Osteoblast (primary cell): ENCODE data around the gene ZBTB7C. TPM values are rescaled to one million over a fixed set of nuclear protein-coding genes. Genes with fewer than 3 reads are reported as not detected.

ENCODE experiments used
- DNase-seq: peaks from one replicate; pipeline ENCODE4 v3.0.0; 2011; ENCODE audit warnings: low spot score, mixed read lengths; ENCODE audit not compliant: insufficient read length; ENCODE audit errors: missing footprints
- H2AFZ ChIP-seq: 2 replicates; pipeline ENCODE4 v1.6.0; 2011; ENCODE audit warnings: mild to moderate bottlenecking, low read length
- H3K27ac ChIP-seq: 2 replicates; pipeline ENCODE4 v1.5.1; 2011; ENCODE audit warnings: mild to moderate bottlenecking, low read depth, low read length, moderate library complexity
- H3K27me3 ChIP-seq: 2 replicates; pipeline ENCODE4 v1.6.0; 2012; ENCODE audit warnings: mild to moderate bottlenecking, control low read depth, inconsistent platforms, low read length, moderate library complexity; ENCODE audit not compliant: insufficient read depth
- H3K36me3 ChIP-seq: 2 replicates; pipeline ENCODE4 v1.5.1; 2011; ENCODE audit warnings: mild to moderate bottlenecking, low read length, control low read depth, moderate library complexity; ENCODE audit not compliant: insufficient read depth
- H3K4me1 ChIP-seq: 2 replicates; pipeline ENCODE4 v1.5.1; 2011; ENCODE audit warnings: mild to moderate bottlenecking, low read length, control low read depth, moderate library complexity; ENCODE audit not compliant: insufficient read depth
- H3K4me2 ChIP-seq: 2 replicates; pipeline ENCODE4 v1.6.0; 2011; ENCODE audit warnings: mild to moderate bottlenecking, low read length; ENCODE audit not compliant: insufficient read depth
- H3K4me3 ChIP-seq: fragments of 200-600 bp; sonication (generic); 3 replicates; pipeline ENCODE4 v1.5.1; 2012; ENCODE audit warnings: mild to moderate bottlenecking, low read length, inconsistent platforms; ENCODE audit not compliant: insufficient read depth
- H3K79me2 ChIP-seq: 2 replicates; pipeline ENCODE4 v1.6.0; 2012; ENCODE audit warnings: mild to moderate bottlenecking, low read length, control low read depth, inconsistent platforms; ENCODE audit not compliant: insufficient read depth
- H3K9me3 ChIP-seq: 2 replicates; pipeline ENCODE4 v1.5.1; 2011; ENCODE audit warnings: low read depth, low read length, control low read depth
- H4K20me1 ChIP-seq: 2 replicates; pipeline ENCODE4 v1.6.0; 2012; ENCODE audit warnings: mild to moderate bottlenecking, low read length, control low read depth; ENCODE audit not compliant: insufficient read depth
- CTCF ChIP-seq: IDR thresholded peaks from 2 replicates; pipeline ENCODE4 v1.5.1; 2011; ENCODE audit warnings: mild to moderate bottlenecking, low read depth, low read length, moderate library complexity; ENCODE audit errors: extremely low read depth
- total RNA-seq: library from RNA; depleted of rRNA; stranded (reverse); fragments of >200 nt; gene quantifications from 2 replicates; pipeline ENCODE4 v1.2.3, GENCODE V29; 2012

Gene ZBTB7C
- total RNA-seq, 1 donor: 0.36 TPM

- DNase-seq: no peak
- Histone ChIP-seq H3K4me2 (no peak overlapping the region), H2AFZ (no peak overlapping the region), H3K27me3 (peaks cover 6% of the 10 kb centered on the region), H3K4me3 (no peak overlapping the region), H3K79me2 (no peaks in the 10 kb centered on the region), H3K27ac (no peak overlapping the region), H4K20me1 (no peaks in the 10 kb centered on the region), H3K9me3 (no peaks in the 10 kb centered on the region), H3K36me3 (no peaks in the 10 kb centered on the region), H3K4me1 (no peaks in the 10 kb centered on the region)
- no peak for TF ChIP-seq CTCF
These were observed 298.4 kb downstream of the ZBTB7C start for GRCh38 chr18:48110797-48111196.

GRCh38 chr18:48109961-48110493, 299.2 kb downstream of the ZBTB7C start:
- no peaks in the 10 kb centered on the region for H3K4me1 ChIP-seq
- DNase-seq: no peak
- no peaks in the 10 kb centered on the region for H4K20me1 ChIP-seq
- H2AFZ ChIP-seq: no peak overlapping the region
- H3K27ac ChIP-seq: no peak overlapping the region
- H3K4me2 ChIP-seq: no peak overlapping the region
- no peak overlapping the region for H3K4me3 ChIP-seq
- no peaks in the 10 kb centered on the region for H3K79me2 ChIP-seq
- H3K36me3 ChIP-seq: no peaks in the 10 kb centered on the region
- peaks cover 12% of the 10 kb centered on the region for H3K27me3 ChIP-seq
- H3K9me3 ChIP-seq: no peaks in the 10 kb centered on the region
- no peak for TF ChIP-seq CTCF

DNA sequence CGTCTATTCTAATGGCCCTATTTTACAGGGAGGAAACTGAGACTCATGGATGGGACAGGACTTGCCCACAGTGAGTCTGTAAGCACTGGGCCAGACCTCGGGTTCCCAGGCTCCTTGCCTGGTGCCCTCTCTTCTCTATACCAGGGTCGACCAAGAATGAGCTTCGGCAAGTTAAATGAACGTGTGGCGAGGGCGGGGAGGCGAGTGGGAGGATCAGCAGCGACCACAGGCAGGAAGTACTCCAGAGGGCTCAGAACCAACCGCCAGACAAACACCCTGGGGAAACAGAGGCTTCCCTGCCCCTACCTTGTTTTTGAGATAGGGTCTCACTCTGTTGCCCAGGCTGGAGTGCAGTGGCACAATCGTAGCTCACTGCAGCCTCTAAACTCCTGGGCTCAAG, 301.0 kb downstream of the ZBTB7C start:
- Histone ChIP-seq H3K4me1 (no peaks in the 10 kb centered on the region), H3K27ac (no peak overlapping the region), H3K27me3 (peaks cover 15% of the 10 kb centered on the region), H3K36me3 (no peaks in the 10 kb centered on the region), H3K79me2 (no peaks in the 10 kb centered on the region), H4K20me1 (no peaks in the 10 kb centered on the region), H3K9me3 (no peaks in the 10 kb centered on the region), H3K4me3 (no peak overlapping the region), H2AFZ (no peak overlapping the region), H3K4me2 (no peak overlapping the region)
- TF ChIP-seq CTCF: no peak
- DNase-seq: no peak

DNA sequence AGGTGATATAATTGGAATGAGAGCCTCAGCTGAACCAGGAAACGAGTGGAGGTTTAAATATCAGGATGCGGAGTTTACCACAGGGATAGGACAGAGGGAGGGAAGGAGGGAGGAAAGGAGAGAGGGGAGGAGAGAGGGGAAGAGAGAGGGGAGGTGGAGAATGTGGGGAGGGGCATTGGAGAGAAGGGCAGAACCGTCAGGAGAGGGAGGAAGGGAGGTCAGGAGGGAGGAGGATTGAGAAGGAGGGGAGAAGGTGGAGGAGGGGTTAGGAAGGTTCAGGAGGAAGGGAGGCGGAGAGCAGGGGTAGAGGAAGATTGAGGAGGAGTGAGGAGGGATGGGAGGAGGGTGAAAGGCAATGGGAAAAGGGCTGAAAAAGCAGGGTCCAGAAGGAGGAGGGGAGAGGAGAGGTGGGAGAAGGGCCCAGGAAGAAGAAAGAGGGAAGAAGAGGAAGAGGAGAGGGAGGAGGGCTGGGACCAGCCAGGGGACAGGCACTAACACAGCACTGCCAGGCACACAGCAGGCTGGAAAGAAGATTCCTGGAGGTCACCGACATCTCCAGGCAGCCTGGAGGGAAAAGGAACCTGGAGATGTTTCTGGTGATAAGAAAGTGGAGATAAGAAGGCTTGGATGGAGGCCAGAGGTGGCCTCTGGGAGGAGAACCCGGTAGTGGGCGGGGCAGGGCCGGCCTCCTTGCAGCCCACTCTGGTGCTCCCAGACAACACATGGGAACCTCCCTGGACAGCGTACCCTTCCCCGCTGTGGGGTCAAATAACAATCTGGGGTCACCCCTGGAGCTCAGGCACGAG, 302.0 kb downstream of the ZBTB7C start:
- Histone ChIP-seq H3K27me3 (peaks cover 15% of the 10 kb centered on the region), H3K36me3 (no peaks in the 10 kb centered on the region), H3K9me3 (no peaks in the 10 kb centered on the region), H3K27ac (no peak overlapping the region), H3K79me2 (no peaks in the 10 kb centered on the region), H3K4me1 (no peaks in the 10 kb centered on the region), H4K20me1 (no peaks in the 10 kb centered on the region), H2AFZ (no peak overlapping the region), H3K4me3 (no peak overlapping the region), H3K4me2 (no peak overlapping the region)
- no peak for TF ChIP-seq CTCF
- no peak for DNase-seq
